ENCODE results near the gene AP1M2.
"Not testable (repeated sequence)": the region's sequence is repeated elsewhere in the genome, so short reads cannot be mapped to it uniquely, and the experiment has no call there.

The AP1M2 gene

GRCh38 chr19:10560154-10560553 lies 27.0 kb downstream of the AP1M2 start:
- no peak for DNase-seq

- no peak for DNase-seq
Measured at GRCh38 chr19:10557603-10558197, 29.4 kb downstream of the AP1M2 start.

GRCh38 chr19:10555610-10555973 lies 31.5 kb downstream of the AP1M2 start:
- DNase-seq: no peak

- DNase-seq: no peak
Measured at GRCh38 chr19:10554760-10555609, 32.1 kb downstream of the AP1M2 start.

GRCh38 chr19:10553943-10554381 lies 33.1 kb downstream of the AP1M2 start:
- DNase-seq: no peak

- DNase-seq: no peak
Measured at GRCh38 chr19:10553087-10553667, 33.9 kb downstream of the AP1M2 start.

- no peak for DNase-seq
Measured at GRCh38 chr19:10552510-10553053, 34.5 kb downstream of the AP1M2 start.

- no peak for DNase-seq
Measured at GRCh38 chr19:10551698-10552301, 35.3 kb downstream of the AP1M2 start.

GRCh38 chr19:10551006-10551405 lies 36.1 kb downstream of the AP1M2 start:
- DNase-seq: not testable (repeated sequence)

GRCh38 chr19:10550336-10550735 lies 36.8 kb downstream of the AP1M2 start:
- no peak for DNase-seq

GRCh38 chr19:10549733-10550132 lies 37.4 kb downstream of the AP1M2 start:
- DNase-seq: no peak

- DNase-seq: no peak
Measured at GRCh38 chr19:10548746-10549276, 38.3 kb downstream of the AP1M2 start.

- no peak for DNase-seq
Measured at GRCh38 chr19:10546817-10547216, 40.3 kb downstream of the AP1M2 start.

GRCh38 chr19:10544753-10545251 lies 42.3 kb downstream of the AP1M2 start:
- no peak for DNase-seq

- DNase-seq: peak; percentile 41
Measured at GRCh38 chr19:10544242-10544752, 42.8 kb downstream of the AP1M2 start.

- peak; percentile 86 for DNase-seq
Measured at GRCh38 chr19:10543420-10544241, 43.5 kb downstream of the AP1M2 start, which contains the start of gene ATG4D. Gene ATG4D, plus strand, starts transcription at chr19:10543904. Its CDS starts 187 bp downstream, at chr19:10544091.

- DNase-seq: no peak
Measured at GRCh38 chr19:10543059-10543419, 44.1 kb downstream of the AP1M2 start.

GRCh38 chr19:10539016-10539415 lies 48.1 kb downstream of the AP1M2 start:
- not testable (repeated sequence) for DNase-seq

GRCh38 chr19:10538204-10538983 lies 48.7 kb downstream of the AP1M2 start:
- no peak for DNase-seq

- DNase-seq: no peak
Measured at GRCh38 chr19:10537668-10538067, 49.4 kb downstream of the AP1M2 start.

GRCh38 chr19:10535613-10536012 lies 51.5 kb downstream of the AP1M2 start:
- no peak for DNase-seq
